IMR-90 (cell line): ENCODE results near the gene ESD. TPM values are rescaled to one million over a fixed set of nuclear protein-coding genes. Genes with fewer than 3 reads are reported as not detected.

Source experiments
- ATAC-seq: fragments of 200-7000 bp; cut with Tn5 transposase; 2 replicates; pipeline ENCODE4 v1.9.1; 2020; ENCODE audit warnings: low read depth, mild to moderate bottlenecking, moderate library complexity
- BruUV-seq: library from RNA; stranded (reverse); fragments of 400-500 nt; replicated peaks from 2 replicates; lab custom pipeline; 2021; lab: Mats Ljungman, UMichigan
- CTCF ChIA-PET: fragments of 300-600 bp; formaldehyde crosslinking; extraction: SDS; loops from one replicate; lab custom pipeline; 2021; ENCODE audit warnings: antibody characterized with exemption; lab: Yijun Ruan, JAX
- POLR2A ChIA-PET: fragments of 300-600 bp; sonication (Branson Sonifier 250); formaldehyde crosslinking; loops from one replicate; lab custom pipeline; 2022; ENCODE audit warnings: antibody characterized with exemption; ENCODE audit not compliant: unreplicated experiment; lab: Charles Lee
- DNase-seq: peaks from one replicate; pipeline ENCODE4 v3.0.0; 2013
- H2AFZ ChIP-seq: replicated peaks from 2 replicates; pipeline ENCODE3; 2013; ENCODE audit warnings: low read length, mild to moderate bottlenecking; ENCODE audit not compliant: poor library complexity
- H2AK5ac ChIP-seq: 2 replicates; pipeline ENCODE4 v1.6.1; 2013; ENCODE audit warnings: low read depth, low read length, inconsistent platforms
- H2AK9ac ChIP-seq: replicated peaks from 2 replicates; pipeline ENCODE3; 2013; ENCODE audit warnings: mild to moderate bottlenecking, low read depth, low read length, moderate library complexity; ENCODE audit not compliant: poor library complexity
- H2BK120ac ChIP-seq: 2 replicates; pipeline ENCODE4 v1.6.1; 2013; ENCODE audit warnings: low read depth, low read length, inconsistent platforms
- H2BK15ac ChIP-seq: 3 replicates; pipeline ENCODE4 v1.6.1; 2013; ENCODE audit warnings: low read depth, low read length, inconsistent platforms
- H2BK20ac ChIP-seq: 2 replicates; pipeline ENCODE4 v1.6.1; 2013; ENCODE audit warnings: low read depth, mild to moderate bottlenecking, inconsistent platforms, low read length, moderate library complexity
- H2BK5ac ChIP-seq: 2 replicates; pipeline ENCODE4 v1.6.1; 2013; ENCODE audit warnings: mild to moderate bottlenecking, low read depth, low read length, inconsistent platforms; ENCODE audit not compliant: poor library complexity, severe bottlenecking
- H3K14ac ChIP-seq: replicated peaks from 2 replicates; pipeline ENCODE4 v1.6.1; 2013; ENCODE audit warnings: low read depth, low read length, inconsistent platforms
- H3K18ac ChIP-seq: 2 replicates; pipeline ENCODE4 v1.6.1; 2013; ENCODE audit warnings: low read depth, low read length, control low read depth
- H3K23ac ChIP-seq: 2 replicates; pipeline ENCODE4 v1.6.1; 2013; ENCODE audit warnings: low read depth, low read length, inconsistent platforms
- H3K27ac ChIP-seq: 2 replicates; pipeline ENCODE4 v1.5.1; 2013; ENCODE audit warnings: mild to moderate bottlenecking, control low read depth, low read length; ENCODE audit not compliant: insufficient read depth
- H3K27me3 ChIP-seq: 2 replicates; pipeline ENCODE4 v1.6.1; 2013; ENCODE audit warnings: low read length; ENCODE audit not compliant: control insufficient read depth, insufficient read depth
- H3K36me3 ChIP-seq: 2 replicates; pipeline ENCODE4 v1.6.1; 2013; ENCODE audit warnings: low read length, mixed read lengths; ENCODE audit not compliant: control insufficient read depth, insufficient read depth
- H3K4ac ChIP-seq: 2 replicates; pipeline ENCODE4 v1.6.1; 2013; ENCODE audit warnings: low read depth, low read length, inconsistent platforms
- H3K4me1 ChIP-seq: 2 replicates; pipeline ENCODE4 v1.6.1; 2013; ENCODE audit warnings: low read length, mixed read lengths; ENCODE audit not compliant: control insufficient read depth, insufficient read depth
- H3K4me2 ChIP-seq: 2 replicates; pipeline ENCODE4 v1.6.1; 2013; ENCODE audit warnings: low read depth, mild to moderate bottlenecking, control low read depth, low read length, moderate library complexity
- H3K4me3 ChIP-seq: 2 replicates; pipeline ENCODE4 v1.5.1; 2013; ENCODE audit warnings: low read depth, mild to moderate bottlenecking, control low read depth, low read length, moderate library complexity; ENCODE audit not compliant: insufficient read depth
- H3K56ac ChIP-seq: 2 replicates; pipeline ENCODE4 v1.6.1; 2013; ENCODE audit warnings: low read length, inconsistent platforms; ENCODE audit not compliant: insufficient read depth; ENCODE audit errors: extremely low read depth
- H3K79me1 ChIP-seq, 2 experiments: 2 replicates each; pipeline ENCODE4 v1.6.1; 2013; ENCODE audit warnings: low read length in 2 of 2, inconsistent platforms in 1 of 2, low read depth in 1 of 2
- H3K9ac ChIP-seq: 2 replicates; pipeline ENCODE4 v1.6.1; 2013; ENCODE audit warnings: low read depth, low read length, control low read depth
- H3K9me1 ChIP-seq: 2 replicates; pipeline ENCODE4 v1.6.1; 2013; ENCODE audit warnings: low read length, inconsistent platforms; ENCODE audit not compliant: insufficient read depth
- H3K9me3 ChIP-seq: 2 replicates; pipeline ENCODE4 v1.6.1; 2013; ENCODE audit warnings: low read length; ENCODE audit not compliant: control insufficient read depth, insufficient read depth
- H4K20me1 ChIP-seq: 2 replicates; pipeline ENCODE4 v1.6.1; 2013; ENCODE audit warnings: low read length, inconsistent platforms; ENCODE audit not compliant: insufficient read depth
- H4K5ac ChIP-seq: 2 replicates; pipeline ENCODE4 v1.6.1; 2013; ENCODE audit warnings: mild to moderate bottlenecking, low read depth, low read length, control low read depth
- H4K8ac ChIP-seq, 2 experiments: 2 replicates each; pipeline ENCODE4 v1.6.1; 2013; ENCODE audit warnings: low read depth in 2 of 2, low read length in 2 of 2, control low read depth in 1 of 2, inconsistent platforms in 1 of 2
- H4K91ac ChIP-seq: 2 replicates; pipeline ENCODE4 v1.6.1; 2013; ENCODE audit warnings: low read depth, low read length, inconsistent platforms; ENCODE audit not compliant: insufficient read depth
- BHLHE40 ChIP-seq: fragments of 150-350 bp; IDR thresholded peaks from 2 replicates; pipeline ENCODE4 v1.6.1; 2016; ENCODE audit warnings: mild to moderate bottlenecking, low read depth, low read length
- CEBPB ChIP-seq: IDR thresholded peaks from 2 replicates; pipeline ENCODE4 v1.6.1; 2012; ENCODE audit warnings: low read depth, low read length, improper control_type of control experiment
- CHD1 ChIP-seq: IDR thresholded peaks from 2 replicates; pipeline ENCODE4 v1.6.1; 2012; ENCODE audit warnings: low read depth, low read length, improper control_type of control experiment
- FOS ChIP-seq: fragments of 150-350 bp; IDR thresholded peaks from 2 replicates; pipeline ENCODE4 v1.6.1; 2016; ENCODE audit warnings: low read depth, low read length
- MAFK ChIP-seq: IDR thresholded peaks from 2 replicates; pipeline ENCODE4 v1.6.1; 2012; ENCODE audit warnings: low read depth, low read length, improper control_type of control experiment
- MAZ ChIP-seq: IDR thresholded peaks from 2 replicates; pipeline ENCODE4 v1.6.1; 2012; ENCODE audit warnings: low read depth, mild to moderate bottlenecking, low read length, improper control_type of control experiment, moderate library complexity, borderline replicate concordance
- MXI1 ChIP-seq: IDR thresholded peaks from 2 replicates; pipeline ENCODE4 v1.6.1; 2012; ENCODE audit warnings: low read depth, mild to moderate bottlenecking, low read length, moderate library complexity, borderline replicate concordance
- NFE2L2 ChIP-seq: fragments of 150-350 bp; IDR thresholded peaks from 2 replicates; pipeline ENCODE4 v1.6.1; 2016; ENCODE audit warnings: low read depth, mild to moderate bottlenecking, low read length
- POLR2A ChIP-seq: IDR thresholded peaks from 2 replicates; pipeline ENCODE4 v1.6.1; 2012; ENCODE audit warnings: mild to moderate bottlenecking, low read depth, low read length
- RAD21 ChIP-seq: IDR thresholded peaks from 2 replicates; pipeline ENCODE4 v1.6.1; 2012; ENCODE audit warnings: low read length, improper control_type of control experiment
- RCOR1 ChIP-seq: IDR thresholded peaks from 2 replicates; pipeline ENCODE4 v1.6.1; 2012; ENCODE audit warnings: mild to moderate bottlenecking, low read length, improper control_type of control experiment; ENCODE audit not compliant: insufficient replicate concordance
- RFX5 ChIP-seq: IDR thresholded peaks from 2 replicates; pipeline ENCODE4 v1.8.0; 2012; ENCODE audit warnings: low read depth, mild to moderate bottlenecking, low read length, moderate library complexity
- SMC3 ChIP-seq: fragments of 150-350 bp; IDR thresholded peaks from 2 replicates; pipeline ENCODE4 v1.6.1; 2016; ENCODE audit warnings: low read depth, mild to moderate bottlenecking, antibody characterized with exemption, low read length, moderate library complexity
- WGBS, 2 experiments: methylation state at CpG; one replicate each; pipeline versions ENCODE4 v1.1.5 to v1.1.7; 2013; ENCODE audit warnings: missing lambda C conversion rate in 2 of 2; ENCODE audit not compliant: insufficient read length in 1 of 2; ENCODE audit errors: extremely low coverage in 2 of 2; 5-methylcytosine and 5-hydroxymethylcytosine counted together
- dilution Hi-C: fragments of 300-500 bp; cut with HindIII; formaldehyde crosslinking; loops from one replicate; pipeline ENCODE4 v1.14.3; 2018; ENCODE audit warnings: low sequenced_read_pairs; ENCODE audit not compliant: unreplicated experiment
- in situ Hi-C: fragments of 300-500 bp; cut with MboI; formaldehyde crosslinking; loops from 3 replicates; pipeline ENCODE4 v1.14.3; 2019; ENCODE audit warnings: low sequenced_read_pairs, inconsistent platforms, mixed read lengths
- intact Hi-C: fragments of 100-400 bp; cut with micrococcal nuclease; formaldehyde crosslinking; loops from 2 replicates; pipeline ENCODE4 v1.10.0; 2022
- polyA plus RNA-seq, 3 experiments: library from polyadenylated mRNA; depleted of rRNA; stranded (reverse); fragments of >200 nt; gene quantifications; 2 replicates each; pipeline ENCODE4 v1.2.3, GENCODE V29; 2012; ENCODE audit warnings: low replicate concordance in 1 of 3
- total RNA-seq: library from RNA; depleted of rRNA; stranded (reverse); fragments of >200 nt; gene quantifications from 2 replicates; pipeline ENCODE4 v1.2.3, GENCODE V29; 2012
- TF ChIP-seq, protein P1 (sequence below): fragments of 150-350 bp; IDR thresholded peaks from 2 replicates; pipeline ENCODE4 v1.6.1; 2017; ENCODE audit warnings: mild to moderate bottlenecking, antibody characterized with exemption, low read length, low read depth
- TF ChIP-seq, protein P2 (sequence below): conservative IDR thresholded peaks from 2 replicates; pipeline ENCODE4 v1.5.1; 2012; ENCODE audit warnings: mild to moderate bottlenecking, low read depth, low read length, improper control_type of control experiment
- TF ChIP-seq, protein P3 (sequence below): fragments of 150-350 bp; IDR thresholded peaks from 2 replicates; pipeline ENCODE4 v1.6.1; 2016; ENCODE audit warnings: low read depth, mild to moderate bottlenecking, low read length, moderate library complexity, borderline replicate concordance

Gene ESD
- total and polyA plus RNA-seq, 2 of the 4 experiments (the other 2 are of a cell fraction), result 90.4 to 135 TPM

GRCh38 chr13:46846726-46847125 lies 49.8 kb upstream of the ESD start:
- H3K56ac ChIP-seq, result no peak overlapping the region
- H3K4me1 ChIP-seq, result no peaks in the 10 kb centered on the region
- H2AK9ac ChIP-seq, result no peak overlapping the region
- no peak overlapping the region for H4K8ac ChIP-seq
- intact Hi-C loops (no loop called here), in situ Hi-C loops (no loop called here), dilution Hi-C loops (no loop called here)
- no peak for ATAC-seq
- no peak overlapping the region for H2BK5ac ChIP-seq
- BruUV-seq, result no TSS peak
- peaks cover 10% of the 10 kb centered on the region for H3K27me3 ChIP-seq
- DNase-seq, result no peak
- POLR2A ChIA-PET, result no interaction called here
- no peak overlapping the region for H2BK20ac ChIP-seq
- H3K36me3 ChIP-seq, result no peaks in the 10 kb centered on the region
- no peak overlapping the region for H3K27ac ChIP-seq
- no peak overlapping the region for H3K4me2 ChIP-seq
- no peak overlapping the region for H3K14ac ChIP-seq
- H3K9ac ChIP-seq, result no peak overlapping the region
- CTCF ChIA-PET, result no interaction called here
- H2BK15ac ChIP-seq, result no peak overlapping the region
- no peak overlapping the region for H2BK120ac ChIP-seq
- no peak overlapping the region for H3K23ac ChIP-seq
- H4K91ac ChIP-seq, result no peak overlapping the region
- no peak overlapping the region for H4K5ac ChIP-seq
- H3K18ac ChIP-seq, result no peak overlapping the region
- H3K9me1 ChIP-seq, result no peaks in the 10 kb centered on the region
- H2AK5ac ChIP-seq, result no peak overlapping the region
- H2AFZ ChIP-seq, result no peak overlapping the region
- no peak overlapping the region for H3K4me3 ChIP-seq
- no peaks in the 10 kb centered on the region for H4K20me1 ChIP-seq
- TF ChIP-seq, protein P1, sequence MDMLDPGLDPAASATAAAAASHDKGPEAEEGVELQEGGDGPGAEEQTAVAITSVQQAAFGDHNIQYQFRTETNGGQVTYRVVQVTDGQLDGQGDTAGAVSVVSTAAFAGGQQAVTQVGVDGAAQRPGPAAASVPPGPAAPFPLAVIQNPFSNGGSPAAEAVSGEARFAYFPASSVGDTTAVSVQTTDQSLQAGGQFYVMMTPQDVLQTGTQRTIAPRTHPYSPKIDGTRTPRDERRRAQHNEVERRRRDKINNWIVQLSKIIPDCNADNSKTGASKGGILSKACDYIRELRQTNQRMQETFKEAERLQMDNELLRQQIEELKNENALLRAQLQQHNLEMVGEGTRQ, result no peak
- TF ChIP-seq RCOR1 (no peak), RAD21 (no peak), MAFK (no peak), POLR2A (no peak), SMC3 (no peak), MAZ (no peak), BHLHE40 (no peak), CEBPB (no peak), FOS (no peak), RFX5 (no peak), NFE2L2 (no peak), MXI1 (no peak), CHD1 (no peak)
- TF ChIP-seq, protein P2, sequence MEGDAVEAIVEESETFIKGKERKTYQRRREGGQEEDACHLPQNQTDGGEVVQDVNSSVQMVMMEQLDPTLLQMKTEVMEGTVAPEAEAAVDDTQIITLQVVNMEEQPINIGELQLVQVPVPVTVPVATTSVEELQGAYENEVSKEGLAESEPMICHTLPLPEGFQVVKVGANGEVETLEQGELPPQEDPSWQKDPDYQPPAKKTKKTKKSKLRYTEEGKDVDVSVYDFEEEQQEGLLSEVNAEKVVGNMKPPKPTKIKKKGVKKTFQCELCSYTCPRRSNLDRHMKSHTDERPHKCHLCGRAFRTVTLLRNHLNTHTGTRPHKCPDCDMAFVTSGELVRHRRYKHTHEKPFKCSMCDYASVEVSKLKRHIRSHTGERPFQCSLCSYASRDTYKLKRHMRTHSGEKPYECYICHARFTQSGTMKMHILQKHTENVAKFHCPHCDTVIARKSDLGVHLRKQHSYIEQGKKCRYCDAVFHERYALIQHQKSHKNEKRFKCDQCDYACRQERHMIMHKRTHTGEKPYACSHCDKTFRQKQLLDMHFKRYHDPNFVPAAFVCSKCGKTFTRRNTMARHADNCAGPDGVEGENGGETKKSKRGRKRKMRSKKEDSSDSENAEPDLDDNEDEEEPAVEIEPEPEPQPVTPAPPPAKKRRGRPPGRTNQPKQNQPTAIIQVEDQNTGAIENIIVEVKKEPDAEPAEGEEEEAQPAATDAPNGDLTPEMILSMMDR, result no peak
- TF ChIP-seq, protein P3, sequence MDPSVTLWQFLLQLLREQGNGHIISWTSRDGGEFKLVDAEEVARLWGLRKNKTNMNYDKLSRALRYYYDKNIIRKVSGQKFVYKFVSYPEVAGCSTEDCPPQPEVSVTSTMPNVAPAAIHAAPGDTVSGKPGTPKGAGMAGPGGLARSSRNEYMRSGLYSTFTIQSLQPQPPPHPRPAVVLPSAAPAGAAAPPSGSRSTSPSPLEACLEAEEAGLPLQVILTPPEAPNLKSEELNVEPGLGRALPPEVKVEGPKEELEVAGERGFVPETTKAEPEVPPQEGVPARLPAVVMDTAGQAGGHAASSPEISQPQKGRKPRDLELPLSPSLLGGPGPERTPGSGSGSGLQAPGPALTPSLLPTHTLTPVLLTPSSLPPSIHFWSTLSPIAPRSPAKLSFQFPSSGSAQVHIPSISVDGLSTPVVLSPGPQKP, result no peak
- H3K9me3 ChIP-seq, result no peaks in the 10 kb centered on the region
- no peak overlapping the region for H3K4ac ChIP-seq
- no peaks in the 10 kb centered on the region for H3K79me1 ChIP-seq
- WGBS, 2 experiments, result no CpG with 5 or more reads among the region's 2 CpGs
